Ureter (tissue), 1 donor: ENCODE data around the gene C1QA. TPM values are rescaled to one million over a fixed set of nuclear protein-coding genes. Genes with fewer than 3 reads are reported as not detected.

Experiments used
- DNase-seq: peaks from one replicate; pipeline ENCODE4 v3.0.0-alpha.2; 2020; ENCODE audit warnings: low spot score
- total RNA-seq: library from RNA; stranded (reverse); gene quantifications from one replicate; pipeline ENCODE4 v1.2.4, GENCODE V29; 2023
- donor health status: DM: yes; HTN: yes; CAD: no.

C1QA gene, protein sequence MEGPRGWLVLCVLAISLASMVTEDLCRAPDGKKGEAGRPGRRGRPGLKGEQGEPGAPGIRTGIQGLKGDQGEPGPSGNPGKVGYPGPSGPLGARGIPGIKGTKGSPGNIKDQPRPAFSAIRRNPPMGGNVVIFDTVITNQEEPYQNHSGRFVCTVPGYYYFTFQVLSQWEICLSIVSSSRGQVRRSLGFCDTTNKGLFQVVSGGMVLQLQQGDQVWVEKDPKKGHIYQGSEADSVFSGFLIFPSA
- total RNA-seq, result 64.0 TPM

DNA sequence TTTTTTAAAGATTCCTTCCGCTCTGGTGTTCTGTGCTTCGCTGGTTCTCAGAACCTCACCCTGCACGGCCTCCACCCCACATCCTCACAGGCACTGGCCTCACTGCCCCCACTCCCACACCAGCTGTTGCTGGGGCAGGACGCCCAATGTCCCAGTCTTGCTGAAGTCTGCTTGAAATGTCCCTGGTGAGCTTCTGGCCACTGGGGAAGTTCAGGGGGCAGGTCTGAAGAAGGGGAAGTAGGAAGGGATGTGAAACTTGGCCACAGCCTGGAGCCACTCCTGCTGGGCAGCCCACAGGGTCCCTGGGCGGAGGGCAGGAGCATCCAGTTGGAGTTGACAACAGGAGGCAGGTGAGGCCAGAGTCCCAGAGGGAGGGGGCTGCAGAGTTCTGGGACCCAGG is at the start of gene C1QA:
C1QA (plus strand) TSS at position 276 of the 400 bp plus-strand sequence. CDS start 989 bp downstream, outside the sequence.
- no peak for DNase-seq

DNA sequence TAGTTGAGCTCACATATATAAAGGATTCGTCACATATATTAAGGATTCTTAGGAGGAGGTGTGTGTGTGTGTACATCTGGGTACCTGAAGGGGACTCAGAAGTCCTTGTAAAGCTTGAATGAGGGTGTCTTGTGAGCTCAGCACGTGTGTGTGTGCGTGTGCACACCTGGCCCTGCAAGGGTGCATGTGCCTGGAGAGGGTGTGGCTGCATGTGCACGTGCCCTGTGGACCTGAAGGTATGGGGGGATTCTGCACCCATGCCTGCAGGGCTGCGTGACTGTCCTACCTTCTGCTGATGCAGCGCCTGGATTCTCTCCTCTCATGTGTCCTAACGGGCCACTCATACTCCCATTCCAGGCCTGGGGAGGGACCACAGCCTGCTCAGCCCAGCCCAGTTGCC is 49.2 kb upstream of the C1QA start:
- DNase-seq, result no peak

DNA sequence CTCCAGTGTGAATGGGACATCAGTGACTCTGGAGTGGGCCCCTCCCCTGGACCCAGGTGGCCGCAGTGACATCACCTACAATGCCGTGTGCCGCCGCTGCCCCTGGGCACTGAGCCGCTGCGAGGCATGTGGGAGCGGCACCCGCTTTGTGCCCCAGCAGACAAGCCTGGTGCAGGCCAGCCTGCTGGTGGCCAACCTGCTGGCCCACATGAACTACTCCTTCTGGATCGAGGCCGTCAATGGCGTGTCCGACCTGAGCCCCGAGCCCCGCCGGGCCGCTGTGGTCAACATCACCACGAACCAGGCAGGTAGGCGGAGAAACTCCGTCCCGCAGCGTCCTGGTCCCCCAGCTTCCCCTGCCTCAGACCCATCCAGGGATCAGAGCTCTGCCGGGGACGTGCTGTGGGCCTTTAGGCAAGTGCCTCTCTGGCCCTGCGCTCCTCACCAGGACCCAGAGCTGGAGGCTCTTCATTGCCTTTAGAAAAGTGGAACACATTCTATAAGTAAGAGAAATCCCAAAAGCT is 47.5 kb upstream of the C1QA start:
- DNase-seq, result no peak

DNA sequence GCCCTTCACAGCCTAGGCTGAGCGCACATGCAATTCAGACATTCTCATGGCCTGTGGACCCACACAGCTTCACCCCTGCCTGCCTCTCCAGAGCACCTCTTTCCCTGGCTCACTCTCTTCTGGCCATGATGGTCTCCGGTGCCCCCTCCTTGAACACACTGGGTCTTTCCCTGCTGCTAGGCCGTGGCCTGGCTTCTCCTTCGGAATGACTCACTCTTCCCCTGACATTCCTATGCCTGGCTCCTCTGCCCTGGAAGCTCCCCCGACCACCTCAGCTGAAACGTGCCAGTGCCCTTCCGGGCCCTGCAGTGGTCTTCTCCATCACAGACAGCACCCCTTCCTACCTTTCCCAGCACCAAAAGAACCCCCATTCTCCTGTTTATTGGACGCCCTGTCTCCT is 44.9 kb upstream of the C1QA start:
- no peak for DNase-seq

DNA sequence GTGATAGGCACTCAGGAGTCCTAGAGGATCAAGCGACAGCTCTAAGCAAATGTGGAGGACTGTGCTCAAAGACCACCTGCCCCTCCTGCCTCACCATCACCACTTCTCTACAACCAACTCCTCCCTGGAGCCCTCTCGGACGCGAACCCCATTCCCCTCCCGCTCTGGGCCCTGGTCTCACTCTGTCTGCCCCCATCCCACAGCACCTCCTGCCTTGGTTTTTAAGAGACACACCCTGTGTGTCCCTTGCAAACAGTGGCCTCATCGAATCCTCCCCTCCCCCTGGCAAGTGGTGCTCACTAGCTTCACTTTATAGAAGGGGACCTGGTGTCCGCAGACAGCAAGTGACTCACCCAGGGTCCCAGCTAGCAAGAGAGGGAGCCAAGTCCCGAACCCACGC is 44.4 kb upstream of the C1QA start:
- no peak for DNase-seq

DNA sequence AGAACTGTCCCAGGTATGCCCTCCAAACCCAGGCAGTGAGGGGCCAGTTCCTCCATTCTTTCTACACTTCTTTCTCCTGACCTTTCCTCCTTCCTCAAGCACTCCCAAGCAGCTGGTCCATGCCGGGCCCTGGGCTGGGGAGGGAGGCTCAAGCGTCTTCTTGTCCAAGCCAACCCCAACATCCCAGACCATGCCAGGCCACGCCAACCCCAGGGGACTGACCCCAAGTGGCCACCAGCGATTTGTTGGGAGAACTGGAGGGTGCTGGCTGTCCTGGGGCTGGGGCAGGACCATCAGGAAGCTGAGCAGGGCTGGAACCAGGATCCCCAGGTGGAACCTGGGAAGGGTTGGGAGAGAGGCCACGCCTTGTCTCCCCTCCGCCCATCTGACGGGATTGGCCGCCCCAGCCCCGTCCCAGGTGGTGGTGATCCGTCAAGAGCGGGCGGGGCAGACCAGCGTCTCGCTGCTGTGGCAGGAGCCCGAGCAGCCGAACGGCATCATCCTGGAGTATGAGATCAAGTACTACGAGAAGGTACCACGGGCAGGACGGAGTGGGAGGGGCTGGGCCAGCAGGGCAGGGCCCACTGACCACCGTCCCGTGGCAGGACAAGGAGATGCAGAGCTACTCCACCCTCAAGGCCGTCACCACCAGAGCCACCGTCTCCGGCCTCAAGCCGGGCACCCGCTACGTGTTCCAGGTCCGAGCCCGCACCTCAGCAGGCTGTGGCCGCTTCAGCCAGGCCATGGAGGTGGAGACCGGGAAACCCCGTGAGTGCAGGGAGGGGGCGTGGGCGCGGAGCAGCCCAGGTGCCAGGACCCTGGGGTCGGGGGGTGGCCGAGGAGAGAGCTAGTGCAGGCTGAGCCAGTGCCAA is 43.3 kb upstream of the C1QA start:
- DNase-seq, result no peak

DNA sequence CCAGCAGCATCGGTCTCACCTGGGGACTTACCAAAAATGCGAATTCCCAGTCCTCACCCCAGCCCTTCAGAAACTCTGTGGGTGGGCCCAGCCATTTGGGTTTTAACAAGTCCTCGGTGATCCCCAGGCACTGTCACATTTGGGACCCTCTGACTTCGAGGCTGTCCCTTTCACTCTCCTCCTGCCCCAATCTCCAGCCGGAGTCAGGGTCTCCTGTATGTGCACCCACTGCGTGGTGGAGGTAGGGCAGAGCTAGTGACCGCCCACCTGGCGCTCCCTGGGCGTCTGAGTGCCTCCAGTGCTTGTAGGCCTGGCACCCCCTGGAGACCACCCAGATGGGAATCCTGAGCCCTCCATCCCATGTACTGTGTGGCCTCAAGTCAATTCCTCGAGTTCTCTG is 42.0 kb upstream of the C1QA start:
- no peak for DNase-seq

DNA sequence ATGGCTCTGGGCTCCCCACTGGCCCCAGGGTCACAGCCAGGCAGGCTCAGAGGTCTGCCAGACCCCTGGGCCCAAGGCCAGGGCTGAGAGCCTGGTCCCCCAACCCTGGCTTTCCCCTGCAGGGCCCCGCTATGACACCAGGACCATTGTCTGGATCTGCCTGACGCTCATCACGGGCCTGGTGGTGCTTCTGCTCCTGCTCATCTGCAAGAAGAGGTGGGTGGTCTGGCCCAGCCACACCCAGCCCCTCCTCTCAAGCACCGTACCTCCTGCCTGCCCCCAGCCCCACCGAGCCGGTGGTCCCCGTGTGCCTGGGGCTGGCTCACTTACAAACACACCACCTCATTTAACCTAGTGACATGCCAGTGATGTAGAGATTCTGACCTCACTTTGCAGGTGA is 41.3 kb upstream of the C1QA start:
- DNase-seq, result no peak

DNA sequence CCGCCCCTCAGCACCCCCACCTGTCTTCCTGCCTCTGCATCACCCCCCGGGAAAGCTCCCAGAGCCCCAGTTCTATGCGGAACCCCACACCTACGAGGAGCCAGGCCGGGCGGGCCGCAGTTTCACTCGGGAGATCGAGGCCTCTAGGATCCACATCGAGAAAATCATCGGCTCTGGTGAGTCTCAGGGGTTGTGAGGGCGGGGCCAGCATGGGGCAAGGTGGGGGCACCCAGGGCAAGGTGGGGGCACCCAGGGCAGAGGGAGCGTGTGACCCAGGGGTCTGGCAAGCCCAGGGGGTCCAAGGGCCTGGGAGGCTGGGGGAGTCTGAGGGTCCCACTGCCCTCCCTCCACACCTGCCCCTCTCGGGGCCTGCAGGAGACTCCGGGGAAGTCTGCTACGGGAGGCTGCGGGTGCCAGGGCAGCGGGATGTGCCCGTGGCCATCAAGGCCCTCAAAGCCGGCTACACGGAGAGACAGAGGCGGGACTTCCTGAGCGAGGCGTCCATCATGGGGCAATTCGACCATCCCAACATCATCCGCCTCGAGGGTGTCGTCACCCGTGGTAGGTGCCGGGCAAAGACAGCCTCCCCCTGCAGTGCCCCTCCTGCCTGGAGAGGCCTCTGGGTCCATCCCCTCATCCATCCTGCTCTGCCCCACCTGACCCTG is 39.0 kb upstream of the C1QA start:
- DNase-seq, result no peak

DNA sequence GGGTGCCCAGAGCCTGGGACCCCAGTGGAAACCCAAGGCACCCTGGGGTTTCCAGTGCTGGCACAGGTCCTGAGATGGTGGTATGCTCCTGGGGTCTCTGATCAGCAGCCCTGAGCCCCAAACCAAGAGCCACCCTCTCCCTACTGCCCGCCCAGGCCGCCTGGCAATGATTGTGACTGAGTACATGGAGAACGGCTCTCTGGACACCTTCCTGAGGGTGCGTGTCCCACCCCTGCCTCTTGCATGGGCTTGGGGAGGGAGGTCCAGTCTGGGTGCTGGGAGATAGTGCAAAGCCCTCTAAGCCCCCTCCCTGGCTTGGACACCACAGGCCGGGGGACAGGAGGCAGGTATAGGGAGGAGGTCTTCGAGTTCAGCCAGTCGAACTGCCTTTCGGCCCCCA is 38.4 kb upstream of the C1QA start:
- DNase-seq, result no peak

DNA sequence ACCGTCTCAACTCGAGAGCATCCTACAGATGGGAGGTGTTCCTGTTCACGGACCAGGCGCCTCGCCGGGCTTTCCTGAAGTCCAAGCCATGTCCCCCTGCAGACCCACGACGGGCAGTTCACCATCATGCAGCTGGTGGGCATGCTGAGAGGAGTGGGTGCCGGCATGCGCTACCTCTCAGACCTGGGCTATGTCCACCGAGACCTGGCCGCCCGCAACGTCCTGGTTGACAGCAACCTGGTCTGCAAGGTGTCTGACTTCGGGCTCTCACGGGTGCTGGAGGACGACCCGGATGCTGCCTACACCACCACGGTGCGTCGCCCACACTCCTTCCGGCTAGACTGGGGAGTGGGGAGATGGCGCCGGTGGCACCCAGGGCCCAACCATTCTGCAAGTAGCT is 37.7 kb upstream of the C1QA start:
- DNase-seq, result no peak

DNA sequence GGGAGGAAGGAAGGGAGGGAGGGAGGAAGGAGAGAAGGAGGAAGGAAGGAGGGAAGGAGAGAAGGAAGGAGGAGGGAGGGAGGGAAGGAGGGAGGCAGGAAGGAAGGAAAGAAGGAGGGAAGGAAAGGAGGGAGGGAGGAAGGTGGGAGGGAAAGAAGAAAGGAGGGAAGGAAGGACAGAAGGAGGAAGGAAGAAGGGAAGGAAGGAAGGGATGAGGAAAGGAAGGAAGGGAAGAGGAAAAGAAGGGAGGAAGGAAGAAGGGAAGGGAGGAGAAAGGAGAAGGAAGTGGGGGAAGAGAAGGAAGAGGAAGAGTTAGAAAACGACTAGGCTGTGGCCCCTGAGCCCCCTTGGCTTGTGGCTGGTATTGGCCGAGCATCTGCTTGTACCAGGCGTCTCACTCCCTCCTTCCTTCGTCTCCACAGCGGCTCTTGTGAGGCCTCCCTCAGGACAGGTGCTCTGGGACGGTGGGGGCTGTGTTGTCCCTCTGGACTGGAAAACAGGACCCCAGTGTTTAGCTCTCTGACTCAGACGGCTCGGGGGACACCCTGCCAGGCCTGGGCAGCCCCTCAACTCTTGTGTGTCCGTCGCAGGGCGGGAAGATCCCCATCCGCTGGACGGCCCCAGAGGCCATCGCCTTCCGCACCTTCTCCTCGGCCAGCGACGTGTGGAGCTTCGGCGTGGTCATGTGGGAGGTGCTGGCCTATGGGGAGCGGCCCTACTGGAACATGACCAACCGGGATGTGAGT is 36.2 kb upstream of the C1QA start:
- DNase-seq, result no peak

DNA sequence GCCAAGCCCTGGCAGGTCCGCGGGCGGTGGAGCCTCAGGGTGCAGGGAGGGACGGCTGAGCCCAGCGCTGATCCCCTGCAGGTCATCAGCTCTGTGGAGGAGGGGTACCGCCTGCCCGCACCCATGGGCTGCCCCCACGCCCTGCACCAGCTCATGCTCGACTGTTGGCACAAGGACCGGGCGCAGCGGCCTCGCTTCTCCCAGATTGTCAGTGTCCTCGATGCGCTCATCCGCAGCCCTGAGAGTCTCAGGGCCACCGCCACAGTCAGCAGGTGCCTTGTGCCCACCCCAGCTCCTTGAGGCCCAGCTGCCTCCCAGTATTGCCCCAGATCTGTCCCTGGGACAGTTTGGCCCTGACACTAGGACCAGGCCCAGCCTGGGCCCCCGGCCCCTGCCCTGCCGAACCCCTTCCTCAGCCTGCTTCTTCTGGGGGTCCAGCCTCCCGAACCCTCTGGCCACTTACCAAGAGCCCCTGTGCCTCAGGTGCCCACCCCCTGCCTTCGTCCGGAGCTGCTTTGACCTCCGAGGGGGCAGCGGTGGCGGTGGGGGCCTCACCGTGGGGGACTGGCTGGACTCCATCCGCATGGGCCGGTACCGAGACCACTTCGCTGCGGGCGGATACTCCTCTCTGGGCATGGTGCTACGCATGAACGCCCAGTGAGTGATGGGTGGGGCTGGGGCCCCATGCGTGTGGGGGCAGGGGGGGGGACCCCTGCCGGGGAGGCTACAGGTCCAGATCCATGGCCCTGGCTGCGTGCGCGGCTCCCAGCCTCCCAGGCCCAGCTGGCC is 35.4 kb upstream of the C1QA start:
- DNase-seq, result no peak

DNA sequence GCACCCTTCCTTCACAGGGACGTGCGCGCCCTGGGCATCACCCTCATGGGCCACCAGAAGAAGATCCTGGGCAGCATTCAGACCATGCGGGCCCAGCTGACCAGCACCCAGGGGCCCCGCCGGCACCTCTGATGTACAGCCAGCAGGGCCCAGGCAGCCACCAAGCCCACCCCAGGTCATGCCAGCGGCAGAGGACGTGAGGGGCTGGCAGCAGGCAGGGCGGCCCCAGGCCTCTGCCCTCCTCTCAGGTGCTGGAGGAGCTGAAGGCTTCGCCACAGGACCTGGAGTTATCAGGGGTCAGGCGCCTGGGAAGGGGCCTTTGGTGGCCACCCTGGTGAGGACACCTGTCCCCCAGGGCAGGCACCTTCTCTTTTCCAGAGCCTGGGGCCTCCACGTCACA is 34.8 kb upstream of the C1QA start:
- no peak for DNase-seq

DNA sequence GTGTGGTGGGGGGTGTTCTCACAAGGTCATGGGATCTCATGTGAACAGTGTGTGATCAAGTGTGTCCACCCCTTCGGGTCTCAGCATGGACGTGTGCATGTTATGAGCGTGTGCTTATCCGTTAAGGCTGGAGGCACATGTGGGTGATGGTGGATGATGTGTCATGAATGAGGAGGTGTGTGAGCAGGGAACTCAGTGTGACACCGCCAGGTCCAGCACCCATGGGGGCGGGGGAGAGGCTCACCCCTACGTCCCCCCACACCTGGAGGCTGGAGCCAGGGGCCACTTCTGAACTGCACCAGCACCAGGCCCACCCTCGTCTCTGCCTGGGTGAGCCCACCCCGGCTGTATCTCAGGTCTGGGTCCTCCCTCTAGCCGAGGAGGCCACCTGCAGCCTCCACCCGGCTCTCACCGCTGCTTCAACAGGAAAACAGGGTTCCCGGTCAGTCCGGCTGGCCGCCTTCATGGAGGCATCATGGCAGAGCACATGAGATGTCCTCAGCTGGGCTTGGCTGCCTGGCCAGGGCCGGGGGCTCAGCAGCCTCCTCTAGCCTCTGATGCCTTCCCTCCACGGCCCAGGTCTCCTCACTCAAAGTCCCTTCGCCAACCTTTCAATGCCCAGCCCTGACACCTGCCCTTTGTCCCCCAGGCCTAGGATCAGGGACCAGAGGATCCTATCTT is 34.2 kb upstream of the C1QA start:
- DNase-seq, result no peak

DNA sequence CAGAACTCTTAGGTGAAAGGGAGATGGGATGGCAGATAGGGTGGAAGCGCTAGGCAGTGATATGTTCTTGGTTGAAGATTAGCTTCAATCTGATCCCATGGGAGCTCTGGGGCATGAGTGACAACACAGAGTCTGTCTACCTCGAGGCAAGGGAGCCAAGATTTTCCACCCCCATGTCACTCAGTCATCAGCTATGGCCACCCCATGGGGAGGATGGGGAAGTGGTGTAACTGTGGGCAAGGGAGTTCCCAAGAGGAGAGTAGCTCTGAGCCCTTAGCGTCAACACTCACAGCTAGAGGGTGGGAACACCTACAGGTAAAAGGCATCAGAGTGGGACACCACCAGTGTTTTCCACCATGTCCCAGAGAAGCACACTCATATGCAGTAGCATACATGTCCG is 30.3 kb upstream of the C1QA start:
- DNase-seq, result no peak

DNA sequence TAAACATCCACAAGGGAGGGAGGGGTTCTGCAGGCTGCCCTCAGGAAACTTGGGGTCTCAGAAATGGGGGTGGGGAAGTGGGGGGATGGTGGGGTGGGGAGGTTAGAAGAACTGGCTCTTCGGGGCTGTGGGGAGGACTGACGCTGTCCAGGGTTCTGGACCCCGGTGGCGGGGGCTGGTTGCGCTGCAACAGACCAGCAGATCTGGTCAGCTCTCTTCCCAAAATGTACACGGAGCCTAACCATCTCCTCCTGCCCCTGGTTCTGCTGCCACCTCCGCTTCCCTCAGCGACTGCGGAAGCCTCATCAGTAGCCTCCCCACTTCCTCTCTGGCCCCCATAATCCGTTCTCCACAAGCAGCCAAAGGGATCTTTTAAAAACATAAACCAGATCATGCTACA is 29.3 kb upstream of the C1QA start:
- DNase-seq, result no peak

DNA sequence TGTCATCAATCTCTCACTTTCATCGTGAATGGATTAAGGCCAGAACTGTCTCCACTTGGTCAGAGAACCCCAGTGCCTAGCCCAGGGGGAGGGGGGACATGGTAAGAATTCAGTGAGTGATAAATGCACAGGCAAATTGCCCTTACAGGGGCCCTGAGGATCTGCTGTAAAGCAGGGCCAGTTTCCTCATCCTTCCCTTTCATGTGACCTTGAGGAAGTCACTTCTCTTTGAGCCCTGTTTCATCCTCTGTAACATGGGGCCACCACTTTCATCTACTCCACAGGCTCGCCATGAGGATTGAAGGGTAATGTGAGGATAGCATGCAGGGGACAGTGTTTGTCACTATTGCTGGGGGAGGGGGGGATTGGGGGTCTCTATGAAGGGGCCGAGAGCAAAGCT is 28.1 kb upstream of the C1QA start:
- no peak for DNase-seq

DNA sequence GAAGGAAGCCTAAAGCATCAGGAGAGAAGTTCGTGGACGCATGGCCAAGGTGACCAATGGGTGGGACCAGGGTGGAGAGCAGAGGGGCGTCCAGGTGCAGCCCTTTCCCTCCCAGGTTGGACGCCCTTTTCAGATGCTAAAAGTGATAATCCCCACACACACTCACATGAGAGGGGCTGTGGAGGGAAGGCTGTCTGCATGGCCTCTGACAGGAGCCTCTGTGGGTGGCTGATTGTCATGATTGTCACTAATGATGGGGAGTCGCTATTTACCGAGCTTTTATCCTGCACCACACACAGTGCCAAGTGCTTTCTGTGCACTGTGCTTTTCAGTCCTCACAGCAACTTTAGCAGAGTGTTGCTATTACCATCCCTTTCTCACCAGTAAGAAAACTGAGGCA is 27.1 kb upstream of the C1QA start:
- DNase-seq, result no peak

DNA sequence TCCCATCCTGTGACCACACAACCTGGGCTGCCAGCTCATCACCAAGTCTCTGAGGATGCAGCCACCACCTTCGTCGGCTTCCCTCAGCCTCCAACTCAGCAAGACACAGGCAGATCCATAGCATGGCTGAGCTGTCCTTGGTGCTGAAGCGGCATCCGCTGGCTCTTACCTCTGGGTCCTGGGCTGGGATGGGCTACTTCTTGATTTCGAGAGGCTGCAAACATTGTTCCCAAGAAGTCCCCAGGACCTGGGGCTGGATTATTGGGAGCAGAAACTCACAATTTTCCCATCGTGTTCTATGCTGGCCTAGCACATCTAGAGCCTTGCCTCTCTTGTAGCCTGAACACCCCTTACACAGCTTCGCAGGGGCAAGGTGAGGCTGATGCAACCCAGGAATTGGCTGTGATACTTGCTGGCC is 24.9 kb upstream of the C1QA start:
- no peak for DNase-seq
